Measurements from ENCODE around the gene CASTOR1. TPM values are rescaled to one million over a fixed set of nuclear protein-coding genes. Genes with fewer than 3 reads are reported as not detected.
"Not testable (repeated sequence)": the region's sequence is repeated elsewhere in the genome, so short reads cannot be mapped to it uniquely, and the experiment has no call there.

Gene CASTOR1
- polyA plus RNA-seq, 1 of the 3 experiments (the other 2 are of a cell fraction): 14.4 TPM

DNA sequence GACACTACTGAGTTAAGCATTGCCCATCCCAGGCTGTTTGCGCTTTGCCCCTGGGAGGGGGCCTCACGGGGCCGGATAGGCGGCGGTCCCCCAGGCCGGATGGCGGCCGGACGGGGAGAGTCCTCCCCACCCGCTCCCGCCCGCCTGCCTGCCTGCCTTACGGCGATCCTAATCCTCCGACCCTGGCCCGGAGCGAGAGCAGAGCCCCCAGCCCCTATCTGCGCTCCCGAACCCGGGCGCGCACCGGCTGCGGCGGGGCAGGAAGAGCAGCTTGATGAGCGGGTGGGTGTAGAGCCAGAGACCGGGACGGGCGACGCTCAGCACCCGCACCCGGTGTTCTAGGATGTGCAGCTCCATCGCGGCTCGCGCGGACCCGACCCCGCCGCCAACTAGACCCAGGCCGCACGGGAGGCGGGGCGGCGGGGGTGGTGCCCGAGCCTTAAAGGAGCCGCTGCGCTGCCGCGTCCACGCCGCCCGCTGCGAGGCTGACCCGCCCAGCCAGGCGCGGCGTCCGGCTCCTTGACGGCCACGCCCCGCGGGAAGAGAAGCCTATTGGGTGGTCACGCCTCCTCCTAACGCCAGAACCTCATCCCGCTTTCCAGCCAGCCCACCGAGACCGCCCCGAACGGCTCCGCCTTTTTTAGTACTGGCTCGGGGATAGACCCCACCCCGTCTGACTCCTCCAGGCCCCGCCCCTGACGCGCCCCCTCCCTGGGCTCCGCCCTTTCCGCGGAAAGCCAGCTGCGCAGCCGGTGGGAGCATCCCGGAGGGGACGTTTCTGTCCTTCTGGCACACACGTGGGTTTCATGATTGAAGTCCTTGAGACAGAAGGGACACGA, at the start of gene CASTOR1 (continued):
- TF ChIP-seq CHD2 (IDR thresholded peaks at IDR 0.05; ENCODE audit: low read length, partially characterized antibody) (peak; percentile 13), GABPA (IDR thresholded peaks at IDR 0.05; ENCODE audit: low read depth) (no peak), FOXJ3 (CRISPR knock-in tag; IDR thresholded peaks at IDR 0.05) (no peak), TEAD4 (IDR thresholded peaks at IDR 0.05; ENCODE audit: borderline replicate concordance, insufficient read depth) (no peak), MEF2A (IDR thresholded peaks at IDR 0.05; ENCODE audit: borderline replicate concordance, low read depth) (no peak), SMC3 (IDR thresholded peaks at IDR 0.05; ENCODE audit: low read depth, low read length) (0 out of 2 replicates have a peak, but pooled peaks have one; percentile 6), RCOR1 (IDR thresholded peaks at IDR 0.05; ENCODE audit: low read length) (no peak), FOSL2 (IDR thresholded peaks at IDR 0.05; ENCODE audit: borderline replicate concordance, low read depth) (no peak), TAF1 (IDR thresholded peaks at IDR 0.05; ENCODE audit: borderline replicate concordance, low read depth, low read length) (no peak), GATA2 (CRISPR knock-in tag; IDR thresholded peaks at IDR 0.05) (no peak), RFX5 (IDR thresholded peaks at IDR 0.05; ENCODE audit: low read length) (no peak), EP300 (IDR thresholded peaks at IDR 0.05; ENCODE audit: borderline replicate concordance in 1 of 2, low read depth in 1 of 2, low read length in 1 of 2) (no peak)
- TF ChIP-seq, protein P1, sequence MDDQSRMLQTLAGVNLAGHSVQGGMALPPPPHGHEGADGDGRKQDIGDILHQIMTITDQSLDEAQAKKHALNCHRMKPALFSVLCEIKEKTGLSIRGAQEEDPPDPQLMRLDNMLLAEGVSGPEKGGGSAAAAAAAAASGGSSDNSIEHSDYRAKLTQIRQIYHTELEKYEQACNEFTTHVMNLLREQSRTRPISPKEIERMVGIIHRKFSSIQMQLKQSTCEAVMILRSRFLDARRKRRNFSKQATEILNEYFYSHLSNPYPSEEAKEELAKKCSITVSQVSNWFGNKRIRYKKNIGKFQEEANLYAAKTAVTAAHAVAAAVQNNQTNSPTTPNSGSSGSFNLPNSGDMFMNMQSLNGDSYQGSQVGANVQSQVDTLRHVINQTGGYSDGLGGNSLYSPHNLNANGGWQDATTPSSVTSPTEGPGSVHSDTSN (IDR thresholded peaks at IDR 0.05): peak; percentile 1; the same call in 1 of the 2 replicates

DNA sequence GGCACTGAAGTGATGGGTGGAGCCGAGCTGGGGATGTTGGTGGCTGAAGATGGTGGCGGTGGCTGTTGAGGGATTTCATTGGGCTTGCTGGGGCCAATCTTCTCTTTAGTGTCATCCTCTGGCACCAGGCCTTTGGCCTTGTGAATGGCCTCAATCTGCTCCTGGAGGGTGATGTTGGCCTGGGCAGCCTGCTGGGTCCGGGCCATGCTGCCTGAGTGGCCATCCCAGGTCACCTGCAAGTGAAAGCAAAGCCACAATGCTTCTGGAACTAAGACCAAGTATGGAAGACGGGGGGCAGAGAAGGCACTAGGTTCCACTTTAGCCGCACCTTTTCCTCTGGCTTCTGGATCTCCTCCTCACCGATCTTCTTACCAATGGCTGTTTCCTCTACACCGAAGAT, 49.5 kb upstream of the CASTOR1 start:
- Histone ChIP-seq H3K36me3 (replicated peaks in 1 of 2; ENCODE audit: control insufficient read depth in 1 of 2, insufficient read depth in 2 of 2, low read length in 1 of 2) (peaks cover 63 to 95% of the 10 kb centered on the region in 2 experiments), H3K4me3 (ENCODE audit: low read depth in 2 of 2, low read length in 1 of 2) (no peak overlapping the region), H3K9me3 (no peaks in the 10 kb centered on the region), H3F3A (replicated peaks; ENCODE audit: insufficient read depth) (no peaks in the 10 kb centered on the region), H3K79me2 (ENCODE audit: insufficient read depth) (no peaks in the 10 kb centered on the region), H3K27me3 (ENCODE audit: insufficient read depth) (no peaks in the 10 kb centered on the region), H3K27ac (ENCODE audit: low read depth in 2 of 2, low read length in 1 of 2) (no peak overlapping the region), H3K4me2 (no peak overlapping the region), H3K9me2 (no peaks in the 10 kb centered on the region), H2AFZ (ENCODE audit: low read depth) (no peak overlapping the region), H3K4me1 (ENCODE audit: control insufficient read depth in 1 of 2, insufficient read depth in 2 of 2, low read depth in 1 of 2, low read length in 1 of 2) (no peaks in the 10 kb centered on the region), H4K20me1 (ENCODE audit: insufficient read depth) (no peaks in the 10 kb centered on the region; the same call in 1 of the 2 replicates), H3K9ac (no peak overlapping the region)
- CTCF ChIA-PET: no interaction called here
- no peak for TF ChIP-seq FOXM1 (IDR thresholded peaks at IDR 0.05; ENCODE audit: low read depth)
- TF ChIP-seq, protein P2, sequence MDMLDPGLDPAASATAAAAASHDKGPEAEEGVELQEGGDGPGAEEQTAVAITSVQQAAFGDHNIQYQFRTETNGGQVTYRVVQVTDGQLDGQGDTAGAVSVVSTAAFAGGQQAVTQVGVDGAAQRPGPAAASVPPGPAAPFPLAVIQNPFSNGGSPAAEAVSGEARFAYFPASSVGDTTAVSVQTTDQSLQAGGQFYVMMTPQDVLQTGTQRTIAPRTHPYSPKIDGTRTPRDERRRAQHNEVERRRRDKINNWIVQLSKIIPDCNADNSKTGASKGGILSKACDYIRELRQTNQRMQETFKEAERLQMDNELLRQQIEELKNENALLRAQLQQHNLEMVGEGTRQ (IDR thresholded peaks at IDR 0.05; ENCODE audit: borderline replicate concordance, low read depth, low read length): no peak
- no peak for TF ChIP-seq NFIC (IDR thresholded peaks at IDR 0.05; ENCODE audit: borderline replicate concordance)
- no peak for TF ChIP-seq YY1 (IDR thresholded peaks at IDR 0.05; ENCODE audit: low read depth)
- TF ChIP-seq MXI1 (IDR thresholded peaks at IDR 0.05; ENCODE audit: low read depth, low read length): no peak
- TF ChIP-seq EP300 (IDR thresholded peaks at IDR 0.05; ENCODE audit: borderline replicate concordance in 1 of 2, low read depth in 1 of 2, low read length in 1 of 2): no peak
- TF ChIP-seq TAF1 (IDR thresholded peaks at IDR 0.05; ENCODE audit: borderline replicate concordance, low read depth, low read length): no peak
- TF ChIP-seq, protein P3, sequence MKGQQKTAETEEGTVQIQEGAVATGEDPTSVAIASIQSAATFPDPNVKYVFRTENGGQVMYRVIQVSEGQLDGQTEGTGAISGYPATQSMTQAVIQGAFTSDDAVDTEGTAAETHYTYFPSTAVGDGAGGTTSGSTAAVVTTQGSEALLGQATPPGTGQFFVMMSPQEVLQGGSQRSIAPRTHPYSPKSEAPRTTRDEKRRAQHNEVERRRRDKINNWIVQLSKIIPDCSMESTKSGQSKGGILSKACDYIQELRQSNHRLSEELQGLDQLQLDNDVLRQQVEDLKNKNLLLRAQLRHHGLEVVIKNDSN (IDR thresholded peaks at IDR 0.05; ENCODE audit: borderline replicate concordance, low read depth): no peak
- TF ChIP-seq, protein P4, sequence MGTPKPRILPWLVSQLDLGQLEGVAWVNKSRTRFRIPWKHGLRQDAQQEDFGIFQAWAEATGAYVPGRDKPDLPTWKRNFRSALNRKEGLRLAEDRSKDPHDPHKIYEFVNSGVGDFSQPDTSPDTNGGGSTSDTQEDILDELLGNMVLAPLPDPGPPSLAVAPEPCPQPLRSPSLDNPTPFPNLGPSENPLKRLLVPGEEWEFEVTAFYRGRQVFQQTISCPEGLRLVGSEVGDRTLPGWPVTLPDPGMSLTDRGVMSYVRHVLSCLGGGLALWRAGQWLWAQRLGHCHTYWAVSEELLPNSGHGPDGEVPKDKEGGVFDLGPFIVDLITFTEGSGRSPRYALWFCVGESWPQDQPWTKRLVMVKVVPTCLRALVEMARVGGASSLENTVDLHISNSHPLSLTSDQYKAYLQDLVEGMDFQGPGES (IDR thresholded peaks at IDR 0.05; ENCODE audit: low read depth, low read length): no peak
- TF ChIP-seq GABPA (IDR thresholded peaks at IDR 0.05; ENCODE audit: low read depth): no peak
- TF ChIP-seq RFX5 (IDR thresholded peaks at IDR 0.05; ENCODE audit: low read length): no peak
- TF ChIP-seq EZH2phosphoT487 (IDR thresholded peaks at IDR 0.05; ENCODE audit: borderline replicate concordance, low read depth): no peak
- TF ChIP-seq MEF2A (IDR thresholded peaks at IDR 0.05; ENCODE audit: borderline replicate concordance, low read depth): no peak
- no peak for TF ChIP-seq TCF12 (IDR thresholded peaks at IDR 0.05)
- 93% methylated on average over 7 of the region's 7 CpGs for WGBS (ENCODE audit: low lambda C conversion rate)
- no peak for DNase-seq
- POLR2A ChIA-PET: no interaction called here

DNA sequence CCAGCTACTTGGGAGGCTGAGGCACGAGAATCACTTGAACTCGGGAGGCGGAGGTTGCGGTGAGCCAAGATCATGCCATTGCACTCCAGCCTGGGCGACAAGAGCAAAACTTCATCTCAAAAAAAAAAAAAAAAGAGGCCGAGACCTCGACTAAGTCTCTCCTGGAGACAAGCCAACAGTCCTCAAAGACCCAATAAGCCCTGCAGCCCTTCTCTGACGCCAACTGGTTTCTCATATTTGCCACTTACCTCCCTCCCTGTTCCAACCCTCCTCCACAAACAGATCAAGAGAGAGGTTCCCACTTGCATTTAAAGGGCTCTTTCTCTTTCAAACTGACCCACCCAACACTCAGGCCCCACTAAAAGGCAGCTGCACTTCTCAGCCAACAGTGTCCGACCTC, 49.0 kb upstream of the CASTOR1 start:
- WGBS (ENCODE audit: low lambda C conversion rate): 93% methylated on average over 9 of the region's 9 CpGs
- H3K4me1 ChIP-seq (ENCODE audit: control insufficient read depth in 1 of 2, insufficient read depth in 2 of 2, low read depth in 1 of 2, low read length in 1 of 2); H3F3A ChIP-seq (replicated peaks; ENCODE audit: insufficient read depth); H3K9ac ChIP-seq; POLR2A ChIA-PET; H4K20me1 ChIP-seq (ENCODE audit: insufficient read depth); H3K79me2 ChIP-seq (ENCODE audit: insufficient read depth); CTCF ChIA-PET; H3K9me2 ChIP-seq; H3K27ac ChIP-seq (ENCODE audit: low read depth in 2 of 2, low read length in 1 of 2); H3K4me2 ChIP-seq; H2AFZ ChIP-seq (ENCODE audit: low read depth); H3K4me3 ChIP-seq (ENCODE audit: low read depth in 2 of 2, low read length in 1 of 2); H3K27me3 ChIP-seq (ENCODE audit: insufficient read depth); DNase-seq; H3K9me3 ChIP-seq: not testable (repeated sequence)
- peaks cover 62 to 95% of the 10 kb centered on the region in 2 experiments for H3K36me3 ChIP-seq (replicated peaks in 1 of 2; ENCODE audit: control insufficient read depth in 1 of 2, insufficient read depth in 2 of 2, low read length in 1 of 2)

Measured in SK-N-SH (cell line).